DND-41 (cell line): ENCODE data around the gene ATXN7L2.

Source experiments
- EZH2 ChIP-seq: IDR thresholded peaks from 3 replicates; pipeline ENCODE4 v1.6.1; 2012; ENCODE audit warnings: borderline replicate concordance, low read depth, mild to moderate bottlenecking, moderate library complexity, low read length, inconsistent platforms; ENCODE audit not compliant: severe bottlenecking
- TF ChIP-seq, protein P1 (sequence below): IDR thresholded peaks from 2 replicates; pipeline ENCODE4 v1.5.1; 2012; ENCODE audit warnings: borderline replicate concordance, low read length, moderate library complexity, mild to moderate bottlenecking; ENCODE audit not compliant: poor library complexity, severe bottlenecking; ENCODE audit errors: extremely low read depth

DNA sequence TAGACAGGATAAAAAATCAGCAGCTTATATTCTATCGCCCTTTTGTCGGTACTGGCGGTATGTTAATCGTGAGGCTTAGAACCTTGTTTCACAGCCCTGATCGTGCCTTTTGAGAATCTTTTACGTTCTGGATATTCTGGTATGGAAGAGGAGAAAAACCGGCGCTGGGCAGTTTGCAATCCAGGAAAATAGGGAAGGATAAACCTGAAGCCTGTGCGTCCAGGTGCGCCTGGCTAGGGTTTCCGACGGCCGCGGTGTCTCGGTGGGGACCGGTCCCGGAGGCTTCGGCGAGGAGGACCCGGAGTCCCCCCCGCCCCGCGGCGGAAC, 17.6 kb upstream of the ATXN7L2 start:
- TF ChIP-seq, protein P1, sequence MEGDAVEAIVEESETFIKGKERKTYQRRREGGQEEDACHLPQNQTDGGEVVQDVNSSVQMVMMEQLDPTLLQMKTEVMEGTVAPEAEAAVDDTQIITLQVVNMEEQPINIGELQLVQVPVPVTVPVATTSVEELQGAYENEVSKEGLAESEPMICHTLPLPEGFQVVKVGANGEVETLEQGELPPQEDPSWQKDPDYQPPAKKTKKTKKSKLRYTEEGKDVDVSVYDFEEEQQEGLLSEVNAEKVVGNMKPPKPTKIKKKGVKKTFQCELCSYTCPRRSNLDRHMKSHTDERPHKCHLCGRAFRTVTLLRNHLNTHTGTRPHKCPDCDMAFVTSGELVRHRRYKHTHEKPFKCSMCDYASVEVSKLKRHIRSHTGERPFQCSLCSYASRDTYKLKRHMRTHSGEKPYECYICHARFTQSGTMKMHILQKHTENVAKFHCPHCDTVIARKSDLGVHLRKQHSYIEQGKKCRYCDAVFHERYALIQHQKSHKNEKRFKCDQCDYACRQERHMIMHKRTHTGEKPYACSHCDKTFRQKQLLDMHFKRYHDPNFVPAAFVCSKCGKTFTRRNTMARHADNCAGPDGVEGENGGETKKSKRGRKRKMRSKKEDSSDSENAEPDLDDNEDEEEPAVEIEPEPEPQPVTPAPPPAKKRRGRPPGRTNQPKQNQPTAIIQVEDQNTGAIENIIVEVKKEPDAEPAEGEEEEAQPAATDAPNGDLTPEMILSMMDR: no peak
- TF ChIP-seq EZH2: no peak
